MM.1S (cell line): Measurements from ENCODE around the gene LHPP.

ENCODE experiments used
- CTCF ChIP-seq: fragments of 300-600 bp; sonication (generic); IDR thresholded peaks from 2 replicates; pipeline ENCODE4 v1.5.1; 2016; ENCODE audit warnings: antibody characterized with exemption, low read length, mixed read lengths
- EZH2 ChIP-seq: fragments of 300-600 bp; sonication (generic); optimal IDR thresholded peaks from 2 replicates; pipeline ENCODE3; 2017; ENCODE audit warnings: low read depth, mild to moderate bottlenecking, antibody characterized with exemption, low read length, mixed read lengths
- EZH2phosphoT487 ChIP-seq: fragments of 300-600 bp; sonication (generic); IDR thresholded peaks from 2 replicates; pipeline ENCODE4 v1.6.1; 2018; ENCODE audit warnings: antibody characterized with exemption, low read length

GRCh38 chr10:124596962-124597845 lies 135.6 kb downstream of the LHPP start:
- TF ChIP-seq EZH2 (no peak), CTCF (no peak), EZH2phosphoT487 (no peak)
